Measurements from ENCODE around the gene THAP3. TPM values are rescaled to one million over a fixed set of nuclear protein-coding genes. Genes with fewer than 3 reads are reported as not detected.

The THAP3 gene
- total and polyA plus RNA-seq, 9 of the 15 experiments (the other 6 are each of a cell fraction or from before 2014, with no cell fraction given): 1.9 to 31.2 (median 18.2) TPM

DNA sequence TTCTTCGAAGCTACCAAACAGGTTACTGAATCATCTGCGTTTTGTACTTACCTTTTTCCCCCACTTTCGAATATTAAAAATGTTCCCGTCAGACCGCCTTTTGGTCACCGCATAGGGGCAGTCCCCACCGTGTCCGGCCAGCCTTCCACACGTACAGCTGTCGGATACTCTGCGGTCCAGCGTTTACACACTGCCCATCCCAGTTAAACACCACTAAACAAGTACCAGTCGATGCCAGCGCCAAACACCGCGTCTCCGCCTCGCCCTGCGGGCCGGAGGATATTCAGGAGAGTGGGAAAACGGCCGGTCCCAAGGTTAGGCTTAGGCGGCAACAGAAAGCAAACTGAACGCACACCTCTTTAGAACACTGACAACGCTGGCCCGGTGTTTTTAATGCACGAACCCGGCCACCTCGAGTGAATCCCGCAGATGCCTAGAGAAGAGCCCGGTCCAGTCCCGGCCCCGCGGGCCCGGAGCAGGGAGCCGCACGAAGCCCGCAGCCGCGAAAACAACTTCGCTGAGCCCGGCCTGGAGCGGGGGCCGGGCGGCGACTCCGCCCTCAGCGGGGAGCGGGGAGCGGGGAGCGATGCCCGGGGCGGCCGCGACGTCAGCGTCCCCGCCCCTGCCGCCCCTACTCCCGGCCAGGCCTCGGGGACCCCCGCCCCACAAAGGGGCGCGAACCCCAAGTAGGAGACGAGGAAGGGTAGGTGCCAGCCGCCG is 11.9 kb upstream of the THAP3 start (continued):
- TF ChIP-seq PCBP2 (IDR thresholded peaks at IDR 0.05; ENCODE audit: low read depth, low read length, poor library complexity, severe bottlenecking): no peak
- TF ChIP-seq, protein P1, sequence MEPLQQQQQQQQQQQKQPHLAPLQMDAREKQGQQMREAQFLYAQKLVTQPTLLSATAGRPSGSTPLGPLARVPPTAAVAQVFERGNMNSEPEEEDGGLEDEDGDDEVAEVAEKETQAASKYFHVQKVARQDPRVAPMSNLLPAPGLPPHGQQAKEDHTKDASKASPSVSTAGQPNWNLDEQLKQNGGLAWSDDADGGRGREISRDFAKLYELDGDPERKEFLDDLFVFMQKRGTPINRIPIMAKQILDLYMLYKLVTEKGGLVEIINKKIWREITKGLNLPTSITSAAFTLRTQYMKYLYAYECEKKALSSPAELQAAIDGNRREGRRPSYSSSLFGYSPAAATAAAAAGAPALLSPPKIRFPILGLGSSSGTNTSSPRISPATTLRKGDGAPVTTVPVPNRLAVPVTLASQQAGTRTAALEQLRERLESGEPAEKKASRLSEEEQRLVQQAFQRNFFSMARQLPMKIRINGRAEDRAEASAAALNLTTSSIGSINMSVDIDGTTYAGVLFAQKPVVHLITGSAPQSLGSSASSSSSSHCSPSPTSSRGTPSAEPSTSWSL (CRISPR knock-in tag; IDR thresholded peaks at IDR 0.05; ENCODE audit: borderline replicate concordance): no peak
- TF ChIP-seq ATF2 (CRISPR knock-in tag; IDR thresholded peaks at IDR 0.05): peak; percentile 65; the same call in 1 of the 2 replicates
- peak; percentile 69 for TF ChIP-seq BRD9 (IDR thresholded peaks at IDR 0.05; ENCODE audit: low read depth, partially characterized antibody)
- no peak for TF ChIP-seq NFYB (IDR thresholded peaks at IDR 0.05; ENCODE audit: extremely low read depth, insufficient read length)
- TF ChIP-seq PHF20 (IDR thresholded peaks at IDR 0.05; ENCODE audit: partially characterized antibody): peak; percentile 20
- peak; percentile 42 for TF ChIP-seq ZBTB40 (IDR thresholded peaks at IDR 0.05)
- no peak for TF ChIP-seq ZBTB40 (CRISPR knock-in tag; IDR thresholded peaks at IDR 0.05)
- no peak for TF ChIP-seq ZNF695 (CRISPR knock-in tag; IDR thresholded peaks at IDR 0.05)
- no peak for TF ChIP-seq FOXP1 (CRISPR knock-in tag; IDR thresholded peaks at IDR 0.05)
- TF ChIP-seq POLR2AphosphoS5 (IDR thresholded peaks at IDR 0.05; ENCODE audit: control insufficient read depth, insufficient read depth, low read depth, low read length): 0 out of 2 replicates have a peak, but pooled peaks have one; percentile 2
- no peak; the same call in 1 of the 2 replicates for TF ChIP-seq SIN3B (IDR thresholded peaks at IDR 0.05; ENCODE audit: low read depth)
- TF ChIP-seq RBBP5 (IDR thresholded peaks at IDR 0.05; ENCODE audit: borderline replicate concordance, insufficient read depth, low read length, poor library complexity, severe bottlenecking): peak; percentile 86
- TF ChIP-seq PYGO2 (tag; IDR thresholded peaks at IDR 0.05): no peak
- TF ChIP-seq NFRKB (IDR thresholded peaks at IDR 0.05; ENCODE audit: low read depth): peak; percentile 34; the same call in 1 of the 2 replicates

Data from K562 (cell line).